Activated naive CD4-positive, alpha-beta T cell treated with Interleukin-2 at 50 U/mL for 16 hours (primary cell): ENCODE measurements around the gene CADM1.

Source experiments
- DNase-seq: peaks from one replicate; pipeline ENCODE4 v3.0.0-alpha.2; 2020

The CADM1 gene

GRCh38 chr11:115515647-115516395 is 11.6 kb upstream of the CADM1 start:
- DNase-seq: no peak

GRCh38 chr11:115506954-115507675 is 2.9 kb upstream of the CADM1 start:
- no peak for DNase-seq

- no peak for DNase-seq
Measured at GRCh38 chr11:115505175-115505574, 960 bp upstream of the CADM1 start.

GRCh38 chr11:115503886-115504275 is 334 bp downstream of the CADM1 start:
- no peak for DNase-seq

- peak; percentile 12 for DNase-seq
Measured at GRCh38 chr11:115503083-115503885, 931 bp downstream of the CADM1 start.

- no peak for DNase-seq
Measured at GRCh38 chr11:115502636-115503082, 1.6 kb downstream of the CADM1 start.

- DNase-seq: peak; percentile 8
Measured at GRCh38 chr11:115501893-115502589, 2.2 kb downstream of the CADM1 start.

- no peak for DNase-seq
Measured at GRCh38 chr11:115501502-115501892, 2.7 kb downstream of the CADM1 start.

- no peak for DNase-seq
Measured at GRCh38 chr11:115500547-115501501, 3.4 kb downstream of the CADM1 start.

- DNase-seq: no peak
Measured at GRCh38 chr11:115499891-115500290, 4.3 kb downstream of the CADM1 start.

- DNase-seq: no peak
Measured at GRCh38 chr11:115499241-115499799, 4.9 kb downstream of the CADM1 start.

- no peak for DNase-seq
Measured at GRCh38 chr11:115498354-115498753, 5.9 kb downstream of the CADM1 start.

- no peak for DNase-seq
Measured at GRCh38 chr11:115497303-115497702, 6.9 kb downstream of the CADM1 start.

- DNase-seq: no peak
Measured at GRCh38 chr11:115496892-115497291, 7.3 kb downstream of the CADM1 start.

GRCh38 chr11:115493905-115494304 is 10.3 kb downstream of the CADM1 start:
- no peak for DNase-seq

- no peak for DNase-seq
Measured at GRCh38 chr11:115493488-115493887, 10.7 kb downstream of the CADM1 start.

- no peak for DNase-seq
Measured at GRCh38 chr11:115489466-115489865, 14.7 kb downstream of the CADM1 start.

GRCh38 chr11:115488945-115489344 is 15.3 kb downstream of the CADM1 start:
- DNase-seq: no peak

GRCh38 chr11:115481528-115481927 is 22.7 kb downstream of the CADM1 start:
- no peak for DNase-seq

GRCh38 chr11:115480611-115481010 is 23.6 kb downstream of the CADM1 start:
- no peak for DNase-seq

- no peak for DNase-seq
Measured at GRCh38 chr11:115477410-115477809, 26.8 kb downstream of the CADM1 start.
